Measurements from ENCODE around the gene DCX. TPM values are rescaled to one million over a fixed set of nuclear protein-coding genes. Genes with fewer than 3 reads are reported as not detected.

DCX gene
- total and polyA plus RNA-seq, 9 of the 15 experiments (the other 6 are each of a cell fraction or from before 2014, with no cell fraction given): not detected

- TF ChIP-seq CHD1 (IDR thresholded peaks at IDR 0.05; ENCODE audit: low read length) (no peak), ZNF778 (CRISPR knock-in tag; IDR thresholded peaks at IDR 0.05) (no peak), RNF219 (CRISPR knock-in tag; IDR thresholded peaks at IDR 0.05) (no peak), MLLT1 (IDR thresholded peaks at IDR 0.05) (no peak), ZBTB17 (CRISPR knock-in tag; IDR thresholded peaks at IDR 0.05) (no peak), RBM22 (IDR thresholded peaks at IDR 0.05; ENCODE audit: low read depth, low read length, poor library complexity, severe bottlenecking) (no peak)
- no peaks in the 10 kb centered on the region for H3K9me1 ChIP-seq (ENCODE audit: control insufficient read depth, insufficient read depth, low read length)
- WGBS (ENCODE audit: insufficient coverage, low coverage, missing lambda C conversion rate): 10% methylated on average over 1 of the region's 1 CpG
- in situ Hi-C loops (cut with MboI) (no loop called here), intact Hi-C loops (cut with micrococcal nuclease) (no loop called here)
- no peaks in the 10 kb centered on the region for H3K36me3 ChIP-seq (ENCODE audit: control insufficient read depth, insufficient read depth, low read length)
- no peak overlapping the region for H3K9ac ChIP-seq (ENCODE audit: insufficient read depth in 1 of 2, low read depth in 2 of 2, low read length in 2 of 2)
- no peak for DNase-seq (ENCODE audit: extremely low read depth in 1 of 4, low spot score in 3 of 4)
- no peak overlapping the region for H3K27ac ChIP-seq (ENCODE audit: extremely low read depth, low read depth, low read length)
- no peaks in the 10 kb centered on the region for H3K4me1 ChIP-seq (replicated peaks in 1 of 2; ENCODE audit: control insufficient read depth in 2 of 2, insufficient read depth in 2 of 2, low read length in 2 of 2)
- no peak for ATAC-seq
- no peak overlapping the region for H2AFZ ChIP-seq (ENCODE audit: low read depth, low read length)
- FAIRE-seq: no peak
- H3K79me2 ChIP-seq (ENCODE audit: control insufficient read depth, insufficient read depth, low read length): no peaks in the 10 kb centered on the region
- CTCF ChIA-PET (ENCODE audit: low intra/inter-chr PET ratio): no interaction called here
- H4K20me1 ChIP-seq (replicated peaks; ENCODE audit: control insufficient read depth, insufficient read depth, low read length): no peaks in the 10 kb centered on the region
- H3K4me3 ChIP-seq: no peak overlapping the region
- POLR2A ChIA-PET: no interaction called here
- no TSS peak for BruUV-seq (replicated peaks)
- H3K9me3 ChIP-seq (replicated peaks; ENCODE audit: control insufficient read depth, insufficient read depth, low read depth, low read length): no peaks in the 10 kb centered on the region
- no peak overlapping the region for H3K4me2 ChIP-seq (ENCODE audit: insufficient read depth, low read length)
- H3K27me3 ChIP-seq (ENCODE audit: control insufficient read depth in 2 of 2, insufficient read depth in 2 of 2, low read length in 2 of 2): no peaks in the 10 kb centered on the region
Measured at GRCh38 chrX:111394569-111394968, 17.4 kb downstream of the DCX start.

Measured in K562 (cell line).